Spleen (tissue), 7 donors: ENCODE measurements around the gene PTPRG.

Experiments
- POLR2A ChIP-seq, 3 donors: fragments of 450-650 bp; IDR thresholded peaks; one replicate each; pipeline ENCODE4 v1.5.1; 2017; ENCODE audit warnings: antibody characterized with exemption in 3 of 3, mild to moderate bottlenecking in 1 of 3
- POLR2AphosphoS5 ChIP-seq, 3 donors: sonication (generic); formaldehyde crosslinking; IDR thresholded peaks; one replicate each; pipeline ENCODE4 v1.5.1; 2017; ENCODE audit warnings: antibody characterized with exemption in 3 of 3
- TF ChIP-seq, protein P1 (sequence below), 11 experiments: fragments of 200-600 bp in 7 of 11; fragments of 450-650 bp in 4 of 11; sonication (generic) in 4 of 11; IDR thresholded peaks in 8 of 11; conservative IDR thresholded peaks in 3 of 11; 1 replicate in 7 of 11; 2 replicates in 4 of 11; pipeline versions ENCODE4 v1.4.0 to v1.8.0; 2016 to 2021; ENCODE audit warnings: antibody characterized with exemption in 11 of 11, inconsistent platforms in 4 of 11, mild to moderate bottlenecking in 1 of 11
- donor health status: DM: no; HTN: no; CAD: no; lungs with moderate emphysema.
- donor health status: DM: no; HTN: no; CAD: no.
- donor health status: DM: no; HTN: no; CAD: no.

DNA sequence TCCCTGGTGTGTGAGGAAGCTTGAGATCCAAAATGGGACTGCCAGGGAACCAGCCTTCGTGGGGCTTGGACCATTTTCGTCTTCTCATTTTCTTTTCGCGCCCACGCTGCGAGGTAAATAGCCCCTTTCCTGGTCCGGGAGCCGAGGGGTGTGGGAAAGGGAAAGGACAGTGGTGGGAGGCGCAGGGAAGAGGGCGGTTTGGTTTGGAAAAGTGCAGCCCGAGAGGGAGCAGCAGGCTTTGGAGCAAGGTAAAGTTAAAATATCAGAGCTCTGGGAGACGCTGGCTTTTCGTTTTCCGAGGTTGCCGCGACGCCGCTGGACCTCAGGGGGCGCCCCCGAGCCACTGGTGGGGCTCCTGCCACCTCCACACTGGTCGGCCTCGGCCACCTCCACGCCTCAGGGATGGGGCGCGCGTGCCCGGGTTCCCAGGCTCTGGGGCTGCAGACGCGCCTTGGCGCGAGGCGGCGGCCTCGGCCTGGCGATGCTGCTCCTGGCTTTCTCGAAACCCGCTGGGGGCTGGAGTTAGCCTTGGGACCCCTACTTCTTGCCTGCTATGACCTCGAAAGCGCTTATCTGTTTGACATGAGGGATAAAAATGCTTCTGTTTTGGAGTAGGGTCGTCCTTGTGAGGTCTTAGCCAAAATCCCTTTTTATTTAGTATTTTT is 3.2 kb downstream of the PTPRG start:
- TF ChIP-seq POLR2AphosphoS5 (IDR thresholded peaks at IDR 0.05) = peak; percentile 13 to 75 (median 62)
- TF ChIP-seq POLR2A (IDR thresholded peaks at IDR 0.05) = no peak
- TF ChIP-seq, protein P1, sequence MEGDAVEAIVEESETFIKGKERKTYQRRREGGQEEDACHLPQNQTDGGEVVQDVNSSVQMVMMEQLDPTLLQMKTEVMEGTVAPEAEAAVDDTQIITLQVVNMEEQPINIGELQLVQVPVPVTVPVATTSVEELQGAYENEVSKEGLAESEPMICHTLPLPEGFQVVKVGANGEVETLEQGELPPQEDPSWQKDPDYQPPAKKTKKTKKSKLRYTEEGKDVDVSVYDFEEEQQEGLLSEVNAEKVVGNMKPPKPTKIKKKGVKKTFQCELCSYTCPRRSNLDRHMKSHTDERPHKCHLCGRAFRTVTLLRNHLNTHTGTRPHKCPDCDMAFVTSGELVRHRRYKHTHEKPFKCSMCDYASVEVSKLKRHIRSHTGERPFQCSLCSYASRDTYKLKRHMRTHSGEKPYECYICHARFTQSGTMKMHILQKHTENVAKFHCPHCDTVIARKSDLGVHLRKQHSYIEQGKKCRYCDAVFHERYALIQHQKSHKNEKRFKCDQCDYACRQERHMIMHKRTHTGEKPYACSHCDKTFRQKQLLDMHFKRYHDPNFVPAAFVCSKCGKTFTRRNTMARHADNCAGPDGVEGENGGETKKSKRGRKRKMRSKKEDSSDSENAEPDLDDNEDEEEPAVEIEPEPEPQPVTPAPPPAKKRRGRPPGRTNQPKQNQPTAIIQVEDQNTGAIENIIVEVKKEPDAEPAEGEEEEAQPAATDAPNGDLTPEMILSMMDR (IDR thresholded peaks at IDR 0.05 in 8 of 11, conservative IDR thresholded peaks at IDR 0.05 in 3 of 11) = peak in 10 of 11 experiments; percentile 5 to 73 (median 60)
